HL-60 (cell line): Measurements from ENCODE around the gene IDH2.
"Not testable (repeated sequence)": the region's sequence is repeated elsewhere in the genome, so short reads cannot be mapped to it uniquely, and the experiment has no call there.

Experiments used
- DNase-seq, 2 experiments: peaks; one replicate each; pipeline ENCODE4 v3.0.0-alpha.2; 2010 to 2020; ENCODE audit warnings: low read depth in 1 of 2, low spot score in 1 of 2
- H3K27ac ChIP-seq: fragments of 250-450 bp; sonication (Bioruptor Pico); replicated peaks from 2 replicates; pipeline ENCODE4 v1.5.1; 2020; ENCODE audit warnings: mild to moderate bottlenecking, moderate library complexity
- H3K27me3 ChIP-seq: fragments of 250-450 bp; sonication (Bioruptor Pico); 2 replicates; pipeline ENCODE4 v1.5.1; 2021; ENCODE audit warnings: mild to moderate bottlenecking, moderate library complexity; ENCODE audit not compliant: insufficient read depth, poor library complexity, severe bottlenecking
- H3K4me3 ChIP-seq: replicated peaks from 2 replicates; pipeline ENCODE4 v1.5.1; 2011; ENCODE audit warnings: mild to moderate bottlenecking, control low read depth, low read length; ENCODE audit not compliant: insufficient read depth
- GABPA ChIP-seq: IDR thresholded peaks from 2 replicates; pipeline ENCODE4 v1.6.1; 2012; ENCODE audit warnings: low read depth
- POLR2AphosphoS5 ChIP-seq: IDR thresholded peaks from 2 replicates; pipeline ENCODE4 v1.6.1; 2012; ENCODE audit warnings: low read depth
- SPI1 ChIP-seq: IDR thresholded peaks from 2 replicates; pipeline ENCODE4 v1.6.1; 2012; ENCODE audit warnings: low read depth, mild to moderate bottlenecking, borderline replicate concordance
- TF ChIP-seq, protein P1 (sequence below): IDR thresholded peaks from 2 replicates; pipeline ENCODE4 v1.6.1; 2012; ENCODE audit warnings: low read depth; ENCODE audit not compliant: insufficient replicate concordance
- TF ChIP-seq, protein P2 (sequence below): IDR thresholded peaks from one replicate; pipeline ENCODE4 v1.5.1; 2011; ENCODE audit warnings: low read length, control low read depth, inconsistent platforms; ENCODE audit not compliant: insufficient read depth

Gene IDH2

DNA sequence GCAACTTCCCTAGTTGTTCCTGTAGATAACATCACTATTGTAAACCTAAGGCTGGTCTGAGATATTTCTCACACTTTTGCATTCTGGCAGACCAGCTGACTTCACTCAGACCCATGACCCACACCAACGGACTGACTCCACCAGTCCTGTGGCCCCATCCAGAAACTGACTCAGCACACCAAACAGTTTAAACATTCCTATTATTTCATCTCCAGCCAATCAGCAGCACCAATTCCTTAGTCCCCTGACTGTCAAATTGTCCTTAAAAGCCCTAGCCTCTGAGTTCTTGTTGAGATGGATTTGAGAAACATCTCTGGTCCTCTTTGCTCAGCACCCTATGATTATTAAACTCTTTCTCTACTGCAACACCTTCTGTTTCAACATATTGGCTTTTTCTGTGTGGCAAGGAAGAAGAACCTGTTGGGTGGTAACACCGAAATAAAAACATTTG is 12.2 kb upstream of the IDH2 start:
- DNase-seq = no peak
- Histone ChIP-seq H3K4me3 (no peak overlapping the region), H3K27ac (no peak overlapping the region), H3K27me3 (no peaks in the 10 kb centered on the region)
- TF ChIP-seq POLR2AphosphoS5 = no peak
- TF ChIP-seq, protein P1, sequence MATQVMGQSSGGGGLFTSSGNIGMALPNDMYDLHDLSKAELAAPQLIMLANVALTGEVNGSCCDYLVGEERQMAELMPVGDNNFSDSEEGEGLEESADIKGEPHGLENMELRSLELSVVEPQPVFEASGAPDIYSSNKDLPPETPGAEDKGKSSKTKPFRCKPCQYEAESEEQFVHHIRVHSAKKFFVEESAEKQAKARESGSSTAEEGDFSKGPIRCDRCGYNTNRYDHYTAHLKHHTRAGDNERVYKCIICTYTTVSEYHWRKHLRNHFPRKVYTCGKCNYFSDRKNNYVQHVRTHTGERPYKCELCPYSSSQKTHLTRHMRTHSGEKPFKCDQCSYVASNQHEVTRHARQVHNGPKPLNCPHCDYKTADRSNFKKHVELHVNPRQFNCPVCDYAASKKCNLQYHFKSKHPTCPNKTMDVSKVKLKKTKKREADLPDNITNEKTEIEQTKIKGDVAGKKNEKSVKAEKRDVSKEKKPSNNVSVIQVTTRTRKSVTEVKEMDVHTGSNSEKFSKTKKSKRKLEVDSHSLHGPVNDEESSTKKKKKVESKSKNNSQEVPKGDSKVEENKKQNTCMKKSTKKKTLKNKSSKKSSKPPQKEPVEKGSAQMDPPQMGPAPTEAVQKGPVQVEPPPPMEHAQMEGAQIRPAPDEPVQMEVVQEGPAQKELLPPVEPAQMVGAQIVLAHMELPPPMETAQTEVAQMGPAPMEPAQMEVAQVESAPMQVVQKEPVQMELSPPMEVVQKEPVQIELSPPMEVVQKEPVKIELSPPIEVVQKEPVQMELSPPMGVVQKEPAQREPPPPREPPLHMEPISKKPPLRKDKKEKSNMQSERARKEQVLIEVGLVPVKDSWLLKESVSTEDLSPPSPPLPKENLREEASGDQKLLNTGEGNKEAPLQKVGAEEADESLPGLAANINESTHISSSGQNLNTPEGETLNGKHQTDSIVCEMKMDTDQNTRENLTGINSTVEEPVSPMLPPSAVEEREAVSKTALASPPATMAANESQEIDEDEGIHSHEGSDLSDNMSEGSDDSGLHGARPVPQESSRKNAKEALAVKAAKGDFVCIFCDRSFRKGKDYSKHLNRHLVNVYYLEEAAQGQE = no peak
- no peak for TF ChIP-seq SPI1
- TF ChIP-seq GABPA = no peak

GRCh38 chr15:90113166-90113565 is 10.9 kb upstream of the IDH2 start:
- Histone ChIP-seq H3K27me3 (no peaks in the 10 kb centered on the region), H3K4me3 (no peak overlapping the region), H3K27ac (no peak overlapping the region)
- TF ChIP-seq, protein P1 = no peak
- TF ChIP-seq SPI1 (no peak), POLR2AphosphoS5 (no peak), GABPA (no peak)
- TF ChIP-seq, protein P2, sequence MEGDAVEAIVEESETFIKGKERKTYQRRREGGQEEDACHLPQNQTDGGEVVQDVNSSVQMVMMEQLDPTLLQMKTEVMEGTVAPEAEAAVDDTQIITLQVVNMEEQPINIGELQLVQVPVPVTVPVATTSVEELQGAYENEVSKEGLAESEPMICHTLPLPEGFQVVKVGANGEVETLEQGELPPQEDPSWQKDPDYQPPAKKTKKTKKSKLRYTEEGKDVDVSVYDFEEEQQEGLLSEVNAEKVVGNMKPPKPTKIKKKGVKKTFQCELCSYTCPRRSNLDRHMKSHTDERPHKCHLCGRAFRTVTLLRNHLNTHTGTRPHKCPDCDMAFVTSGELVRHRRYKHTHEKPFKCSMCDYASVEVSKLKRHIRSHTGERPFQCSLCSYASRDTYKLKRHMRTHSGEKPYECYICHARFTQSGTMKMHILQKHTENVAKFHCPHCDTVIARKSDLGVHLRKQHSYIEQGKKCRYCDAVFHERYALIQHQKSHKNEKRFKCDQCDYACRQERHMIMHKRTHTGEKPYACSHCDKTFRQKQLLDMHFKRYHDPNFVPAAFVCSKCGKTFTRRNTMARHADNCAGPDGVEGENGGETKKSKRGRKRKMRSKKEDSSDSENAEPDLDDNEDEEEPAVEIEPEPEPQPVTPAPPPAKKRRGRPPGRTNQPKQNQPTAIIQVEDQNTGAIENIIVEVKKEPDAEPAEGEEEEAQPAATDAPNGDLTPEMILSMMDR = no peak
- DNase-seq = no peak

- DNase-seq, H3K27ac ChIP-seq, H3K4me3 ChIP-seq, H3K27me3 ChIP-seq: not testable (repeated sequence)
These were observed 7.0 kb upstream of the IDH2 start for GRCh38 chr15:90109163-90109751.

DNA sequence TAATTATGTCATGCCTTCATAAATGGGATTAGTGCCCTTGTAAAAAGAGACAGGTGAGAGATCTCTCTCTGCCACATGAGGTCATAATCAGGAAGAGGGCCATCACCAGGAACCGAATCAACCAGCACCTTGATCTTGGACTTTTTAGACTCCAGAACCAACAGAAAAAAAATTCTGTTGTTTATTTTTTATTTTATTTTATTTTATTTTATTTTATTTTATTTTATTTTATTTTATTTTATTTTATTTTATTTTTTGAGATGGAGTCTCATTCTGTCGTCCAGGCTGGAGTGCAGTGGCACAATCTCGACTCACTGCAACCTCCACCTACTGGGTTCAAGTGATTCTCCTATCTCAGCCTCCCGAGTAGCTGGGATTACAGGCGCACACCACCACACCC is 5.8 kb upstream of the IDH2 start:
- not testable (repeated sequence) for DNase-seq, H3K27ac ChIP-seq

GRCh38 chr15:90106522-90107117 is 4.4 kb upstream of the IDH2 start:
- no peaks in the 10 kb centered on the region for H3K27me3 ChIP-seq
- no peak for TF ChIP-seq SPI1
- TF ChIP-seq, protein P2 = no peak
- TF ChIP-seq POLR2AphosphoS5 = no peak
- no peak for TF ChIP-seq GABPA
- TF ChIP-seq, protein P1 = no peak
- DNase-seq = no peak
- no peak overlapping the region for H3K4me3 ChIP-seq
- H3K27ac ChIP-seq = no peak overlapping the region

More for the DNA sequence above, 5.8 kb upstream of the IDH2 start:
- H3K27me3 ChIP-seq, H3K4me3 ChIP-seq: not testable (repeated sequence)
